Measurements from ENCODE around the gene HLA-DPA1. TPM values are rescaled to one million over a fixed set of nuclear protein-coding genes. Genes with fewer than 3 reads are reported as not detected.

Gene HLA-DPA1
- total and polyA plus RNA-seq, 12 donors: 19.4 to 625 (median 141) TPM

Other genes with a start within 250 kb of the HLA-DPA1 start
- gene TAP2, start 234.9 kb downstream of the HLA-DPA1 start, total RNA-seq: 10 to 100 TPM in 6 of 9 donors, 1 to 10 TPM in 3; 4.8 to 48.0 (median 19.4) TPM
- gene TAP2, start 234.9 kb downstream of the HLA-DPA1 start, polyA plus RNA-seq: 10 to 100 TPM; 20.5 to 24.3 (median 21.5) TPM
- 100 to 1,000 TPM in 1 of 9 donors, 10 to 100 TPM in 8; 49.2 to 114 (median 87.9) TPM for gene PSMB8, start 229.6 kb downstream of the HLA-DPA1 start, total RNA-seq
- 100 to 1,000 TPM in 2 of 3 donors, 10 to 100 TPM in 1; 63.0 to 195 (median 137) TPM for gene PSMB8, start 229.6 kb downstream of the HLA-DPA1 start, polyA plus RNA-seq
- gene TAP1, start 219.9 kb downstream of the HLA-DPA1 start, total RNA-seq: 10 to 100 TPM; 19.7 to 76.9 (median 49.4) TPM
- gene TAP1, start 219.9 kb downstream of the HLA-DPA1 start, polyA plus RNA-seq: 10 to 100 TPM; 24.9 to 77.9 (median 52.2) TPM
- 10 to 100 TPM; 13.4 to 69.8 (median 41.1) TPM for gene PSMB9, start 219.5 kb downstream of the HLA-DPA1 start, total RNA-seq
- 10 to 100 TPM; 13.8 to 52.9 (median 33.5) TPM for gene PSMB9, start 219.5 kb downstream of the HLA-DPA1 start, polyA plus RNA-seq
- 100 to 1,000 TPM in 1 of 9 donors, 10 to 100 TPM in 8; 20.4 to 118 (median 85.7) TPM for gene HLA-DMB, start 132.6 kb downstream of the HLA-DPA1 start, total RNA-seq
- 10 to 100 TPM in 2 of 3 donors, 1 to 10 TPM in 1; 9.1 to 41.2 (median 23.9) TPM for gene HLA-DMB, start 132.6 kb downstream of the HLA-DPA1 start, polyA plus RNA-seq
- 100 to 1,000 TPM in 5 of 9 donors, 10 to 100 TPM in 3, 1 to 10 TPM in 1; 8.5 to 269 (median 140) TPM for gene HLA-DMA, start 120.6 kb downstream of the HLA-DPA1 start, total RNA-seq
- 100 to 1,000 TPM in 2 of 3 donors, 10 to 100 TPM in 1; 87.5 to 138 (median 108) TPM for gene HLA-DMA, start 120.6 kb downstream of the HLA-DPA1 start, polyA plus RNA-seq
- gene BRD2, start 105.1 kb downstream of the HLA-DPA1 start, total RNA-seq: 100 to 1,000 TPM; 134 to 196 (median 151) TPM
- 100 to 1,000 TPM; 127 to 288 (median 152) TPM for gene BRD2, start 105.1 kb downstream of the HLA-DPA1 start, polyA plus RNA-seq
- gene HLA-DOA, start 64.1 kb downstream of the HLA-DPA1 start, total RNA-seq: 10 to 100 TPM in 6 of 9 donors, 1 to 10 TPM in 2, under 1 TPM in 1; 0.94 to 61.9 (median 23.4) TPM
- 1 to 10 TPM; 1.6 to 4.2 (median 1.9) TPM for gene HLA-DOA, start 64.1 kb downstream of the HLA-DPA1 start, polyA plus RNA-seq
- 100 to 1,000 TPM in 6 of 9 donors, 10 to 100 TPM in 3; 10.8 to 521 (median 249) TPM for gene HLA-DPB1, start 2.3 kb upstream of the HLA-DPA1 start, total RNA-seq
- gene HLA-DPB1, start 2.3 kb upstream of the HLA-DPA1 start, polyA plus RNA-seq: 10 to 100 TPM; 39.9 to 56.4 (median 50.8) TPM
- 1 to 10 TPM in 1 of 9 donors, under 1 TPM in 8; 0.11 to 1.9 (median 0.43) TPM for gene COL11A2, start 118.8 kb upstream of the HLA-DPA1 start, total RNA-seq
- gene COL11A2, start 118.8 kb upstream of the HLA-DPA1 start, polyA plus RNA-seq: 1 to 10 TPM in 2 of 3 donors, under 1 TPM in 1; 0.05 to 7.2 (median 1.7) TPM
- 10 to 100 TPM; 15.8 to 63.8 (median 28.1) TPM for gene RXRB, start 127.0 kb upstream of the HLA-DPA1 start, total RNA-seq
- gene RXRB, start 127.0 kb upstream of the HLA-DPA1 start, polyA plus RNA-seq: 10 to 100 TPM; 24.0 to 75.9 (median 64.2) TPM
- 100 to 1,000 TPM in 7 of 9 donors, 10 to 100 TPM in 2; 91.6 to 239 (median 112) TPM for gene SLC39A7, start 127.2 kb upstream of the HLA-DPA1 start, total RNA-seq
- 100 to 1,000 TPM in 1 of 3 donors, 10 to 100 TPM in 2; 44.4 to 200 (median 53.3) TPM for gene SLC39A7, start 127.2 kb upstream of the HLA-DPA1 start, polyA plus RNA-seq
- 10 to 100 TPM; 13.4 to 96.3 (median 42.8) TPM for gene HSD17B8, start 131.0 kb upstream of the HLA-DPA1 start, total RNA-seq
- 10 to 100 TPM; 18.9 to 24.7 (median 22.8) TPM for gene HSD17B8, start 131.0 kb upstream of the HLA-DPA1 start, polyA plus RNA-seq
- gene RING1, start 134.9 kb upstream of the HLA-DPA1 start, total RNA-seq: 10 to 100 TPM in 8 of 9 donors, 1 to 10 TPM in 1; 8.5 to 52.2 (median 27.8) TPM
- 100 to 1,000 TPM in 1 of 3 donors, 10 to 100 TPM in 2; 29.9 to 107 (median 84.5) TPM for gene RING1, start 134.9 kb upstream of the HLA-DPA1 start, polyA plus RNA-seq
- 10 to 100 TPM; 21.9 to 87.0 (median 61.9) TPM for gene VPS52, start 198.2 kb upstream of the HLA-DPA1 start, total RNA-seq
- 100 to 1,000 TPM in 2 of 3 donors, 10 to 100 TPM in 1; 59.9 to 115 (median 106) TPM for gene VPS52, start 198.2 kb upstream of the HLA-DPA1 start, polyA plus RNA-seq
- 1,000 to 10,000 TPM; 1,323 to 3,303 (median 2,088) TPM for gene RPS18, start 198.4 kb upstream of the HLA-DPA1 start, total RNA-seq
- gene RPS18, start 198.4 kb upstream of the HLA-DPA1 start, polyA plus RNA-seq: 1,000 to 10,000 TPM; 1,797 to 8,448 (median 4,417) TPM
- 10 to 100 TPM in 8 of 9 donors, 1 to 10 TPM in 1; 8.5 to 23.7 (median 16.2) TPM for gene B3GALT4, start 203.5 kb upstream of the HLA-DPA1 start, total RNA-seq
- 10 to 100 TPM in 2 of 3 donors, 1 to 10 TPM in 1; 2.6 to 11.4 (median 11.0) TPM for gene B3GALT4, start 203.5 kb upstream of the HLA-DPA1 start, polyA plus RNA-seq
- gene WDR46, start 215.6 kb upstream of the HLA-DPA1 start, total RNA-seq: 100 to 1,000 TPM in 1 of 9 donors, 10 to 100 TPM in 8; 44.0 to 117 (median 53.7) TPM
- gene WDR46, start 215.6 kb upstream of the HLA-DPA1 start, polyA plus RNA-seq: 100 to 1,000 TPM in 2 of 3 donors, 10 to 100 TPM in 1; 48.7 to 139 (median 104) TPM
- gene PFDN6, start 216.0 kb upstream of the HLA-DPA1 start, total RNA-seq: 100 to 1,000 TPM in 2 of 9 donors, 10 to 100 TPM in 6, 1 to 10 TPM in 1; 6.8 to 137 (median 49.8) TPM
- gene PFDN6, start 216.0 kb upstream of the HLA-DPA1 start, polyA plus RNA-seq: 100 to 1,000 TPM; 180 to 830 (median 713) TPM
- 100 to 1,000 TPM in 1 of 9 donors, 10 to 100 TPM in 8; 39.1 to 177 (median 84.5) TPM for gene RGL2, start 225.3 kb upstream of the HLA-DPA1 start, total RNA-seq
- gene RGL2, start 225.3 kb upstream of the HLA-DPA1 start, polyA plus RNA-seq: 100 to 1,000 TPM in 2 of 3 donors, 10 to 100 TPM in 1; 36.4 to 224 (median 147) TPM
- gene TAPBP, start 240.4 kb upstream of the HLA-DPA1 start, total RNA-seq: 100 to 1,000 TPM in 8 of 9 donors, 10 to 100 TPM in 1; 25.1 to 322 (median 194) TPM
- gene TAPBP, start 240.4 kb upstream of the HLA-DPA1 start, polyA plus RNA-seq: 100 to 1,000 TPM in 2 of 3 donors, 10 to 100 TPM in 1; 38.7 to 163 (median 107) TPM
- 10 to 100 TPM; 16.2 to 40.3 (median 24.8) TPM for gene ZBTB22, start 244.1 kb upstream of the HLA-DPA1 start, total RNA-seq
- 10 to 100 TPM; 13.0 to 17.9 (median 15.4) TPM for gene ZBTB22, start 244.1 kb upstream of the HLA-DPA1 start, polyA plus RNA-seq
- 100 to 1,000 TPM in 1 of 9 donors, 10 to 100 TPM in 8; 27.5 to 106 (median 44.4) TPM for gene DAXX, start 249.3 kb upstream of the HLA-DPA1 start, total RNA-seq
- gene DAXX, start 249.3 kb upstream of the HLA-DPA1 start, polyA plus RNA-seq: 10 to 100 TPM; 45.8 to 81.8 (median 49.8) TPM